B cell (primary cell): ENCODE results near the gene TMEM129.

Source experiments
- EZH2 ChIP-seq: IDR thresholded peaks from 2 replicates; pipeline ENCODE4 v1.6.1; 2012; ENCODE audit warnings: borderline replicate concordance, low read depth, mild to moderate bottlenecking, moderate library complexity, low read length; ENCODE audit not compliant: insufficient read depth, poor library complexity, severe bottlenecking
- TF ChIP-seq, protein P1 (sequence below): fragments of 200-600 bp; IDR thresholded peaks from one replicate; pipeline ENCODE4 v1.8.0; 2022; ENCODE audit warnings: antibody characterized with exemption, mild to moderate bottlenecking

DNA sequence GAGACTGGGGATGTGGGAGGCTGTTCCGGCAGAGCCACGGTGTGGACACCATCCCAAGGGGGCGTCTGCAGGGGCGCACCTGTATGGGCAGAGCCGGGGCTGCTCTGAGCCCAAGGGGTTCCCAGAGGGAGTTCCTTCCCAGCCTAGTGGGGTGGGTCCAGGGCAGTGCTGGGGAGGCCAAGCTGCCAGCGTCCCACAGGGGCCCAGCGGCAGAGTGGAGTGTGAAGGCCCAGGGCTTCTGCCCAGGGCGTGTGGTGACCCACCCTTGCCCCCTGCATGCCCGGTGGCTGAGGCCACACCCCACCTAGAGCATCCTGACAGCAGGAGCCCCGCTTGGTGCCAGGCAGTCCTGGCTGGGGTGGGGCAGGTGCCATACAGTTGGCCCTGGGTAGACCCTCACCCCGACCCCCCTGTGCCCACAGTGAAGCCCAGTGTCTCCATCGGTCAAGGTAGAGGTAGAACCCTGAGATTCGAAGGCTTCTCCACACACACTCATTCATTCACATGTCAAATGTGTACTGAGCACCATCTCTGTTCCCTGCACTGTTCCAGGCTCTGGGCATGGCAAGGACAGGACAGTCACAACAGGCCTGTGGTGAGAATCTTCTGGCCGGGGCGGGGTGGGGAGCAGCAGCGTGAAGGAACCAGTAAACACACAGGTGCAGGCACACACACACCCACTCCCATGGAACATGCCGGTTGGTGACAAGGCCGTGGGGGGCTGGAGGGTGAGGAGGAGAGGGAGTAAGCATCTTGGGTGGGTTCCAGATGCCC lies 29.4 kb upstream of the TMEM129 start:
- TF ChIP-seq, protein P1, sequence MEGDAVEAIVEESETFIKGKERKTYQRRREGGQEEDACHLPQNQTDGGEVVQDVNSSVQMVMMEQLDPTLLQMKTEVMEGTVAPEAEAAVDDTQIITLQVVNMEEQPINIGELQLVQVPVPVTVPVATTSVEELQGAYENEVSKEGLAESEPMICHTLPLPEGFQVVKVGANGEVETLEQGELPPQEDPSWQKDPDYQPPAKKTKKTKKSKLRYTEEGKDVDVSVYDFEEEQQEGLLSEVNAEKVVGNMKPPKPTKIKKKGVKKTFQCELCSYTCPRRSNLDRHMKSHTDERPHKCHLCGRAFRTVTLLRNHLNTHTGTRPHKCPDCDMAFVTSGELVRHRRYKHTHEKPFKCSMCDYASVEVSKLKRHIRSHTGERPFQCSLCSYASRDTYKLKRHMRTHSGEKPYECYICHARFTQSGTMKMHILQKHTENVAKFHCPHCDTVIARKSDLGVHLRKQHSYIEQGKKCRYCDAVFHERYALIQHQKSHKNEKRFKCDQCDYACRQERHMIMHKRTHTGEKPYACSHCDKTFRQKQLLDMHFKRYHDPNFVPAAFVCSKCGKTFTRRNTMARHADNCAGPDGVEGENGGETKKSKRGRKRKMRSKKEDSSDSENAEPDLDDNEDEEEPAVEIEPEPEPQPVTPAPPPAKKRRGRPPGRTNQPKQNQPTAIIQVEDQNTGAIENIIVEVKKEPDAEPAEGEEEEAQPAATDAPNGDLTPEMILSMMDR, result no peak
- no peak for TF ChIP-seq EZH2
